ENCODE data around the gene FDX1. TPM values are rescaled to one million over a fixed set of nuclear protein-coding genes. Genes with fewer than 3 reads are reported as not detected.

Gene FDX1
- total and polyA plus RNA-seq, 2 of the 8 experiments (the other 6 are each of a cell fraction or from before 2014, with no cell fraction given): 3.7 to 9.6 TPM

GRCh38 chr11:110422306-110422905 lies 7.3 kb upstream of the FDX1 start:
- FAIRE-seq: no peak
- POLR2A ChIA-PET (ENCODE audit: partially characterized antibody): no interaction called here
- TF ChIP-seq KDM4A (IDR thresholded peaks at IDR 0.05; ENCODE audit: low read depth, low read length, severe bottlenecking) (no peak), HDAC6 (IDR thresholded peaks at IDR 0.05; ENCODE audit: low read depth, low read length) (no peak), CHD1 (IDR thresholded peaks at IDR 0.05; ENCODE audit: low read depth, low read length) (no peak), CBX5 (IDR thresholded peaks at IDR 0.05; ENCODE audit: low read depth, low read length) (no peak), EGR1 (IDR thresholded peaks at IDR 0.05; ENCODE audit: borderline replicate concordance, low read depth, low read length) (no peak), KDM5A (IDR thresholded peaks at IDR 0.05; ENCODE audit: low read length) (no peak), ATF2 (IDR thresholded peaks at IDR 0.05; ENCODE audit: low read length) (no peak), RNF2 (IDR thresholded peaks at IDR 0.05; ENCODE audit: borderline replicate concordance, low read depth, low read length, missing control alignments, poor library complexity, severe bottlenecking) (no peak), CTBP2 (IDR thresholded peaks at IDR 0.05; ENCODE audit: borderline replicate concordance, insufficient read depth, insufficient read length, low read length) (no peak), CHD2 (IDR thresholded peaks at IDR 0.05; ENCODE audit: low read length) (no peak), SIRT6 (IDR thresholded peaks at IDR 0.05; ENCODE audit: low read length) (no peak), YY1 (IDR thresholded peaks at IDR 0.05; ENCODE audit: low read depth, low read length) (no peak)

More at GRCh38 chr11:110422306-110422905, 7.3 kb upstream of the FDX1 start:
- DNase-seq (ENCODE audit: low read depth in 1 of 2, low spot score in 2 of 2): no peak
- Histone ChIP-seq H2BK120ac (replicated peaks; ENCODE audit: low read depth, low read length) (no peak overlapping the region), H3K18ac (ENCODE audit: extremely low read depth, low read length) (no peak overlapping the region), H3K27me3 (replicated peaks in 1 of 4; ENCODE audit: control insufficient read depth in 3 of 4, extremely low read depth in 1 of 4, insufficient read depth in 3 of 4, low read length in 3 of 4) (no peaks in the 10 kb centered on the region), H3K4me2 (ENCODE audit: insufficient read depth in 1 of 2, low read depth in 2 of 2, low read length in 2 of 2) (no peak overlapping the region), H3K23me2 (ENCODE audit: low read depth, low read length) (no peaks in the 10 kb centered on the region), H3K4me1 (replicated peaks in 1 of 4; ENCODE audit: control insufficient read depth in 3 of 4, insufficient read depth in 4 of 4, low read length in 3 of 4) (no peaks in the 10 kb centered on the region), H3K9me3 (ENCODE audit: insufficient read depth in 2 of 2, low read depth in 1 of 2, low read length in 1 of 2) (peaks cover 0 to 3% of the 10 kb centered on the region in 2 experiments; a peak in 3 of 4 replicates), H2BK15ac (ENCODE audit: low read length) (no peak overlapping the region), H2BK20ac (ENCODE audit: low read length) (no peak overlapping the region), H4K91ac (replicated peaks; ENCODE audit: insufficient read length, low read length) (no peak overlapping the region), H3K36me3 (ENCODE audit: control insufficient read depth in 2 of 4, insufficient read depth in 4 of 4, low read length in 3 of 4) (no peaks in the 10 kb centered on the region), H3K4me3 (ENCODE audit: extremely low read depth in 1 of 4, insufficient read depth in 2 of 4, low read depth in 3 of 4, low read length in 4 of 4) (no peak overlapping the region), H2BK12ac (ENCODE audit: low read depth, low read length) (no peak overlapping the region), H4K20me1 (replicated peaks in 1 of 2; ENCODE audit: control insufficient read depth in 1 of 2, insufficient read depth in 2 of 2, low read length in 2 of 2) (no peaks in the 10 kb centered on the region), H3K4ac (replicated peaks; ENCODE audit: insufficient read length, low read depth, low read length) (no peak overlapping the region), H2BK5ac (ENCODE audit: low read depth, low read length) (no peak overlapping the region), H4K8ac (ENCODE audit: extremely low read depth, insufficient read depth, low read length) (no peak overlapping the region), H3K27ac (ENCODE audit: low read depth, low read length) (no peak overlapping the region), H3K79me2 (ENCODE audit: control insufficient read depth in 1 of 2, insufficient read depth in 2 of 2, low read length in 2 of 2) (no peaks in the 10 kb centered on the region), H3K23ac (ENCODE audit: insufficient read length) (no peak overlapping the region), H3K56ac (replicated peaks; ENCODE audit: insufficient read length, low read depth, low read length) (no peak overlapping the region), H3K79me1 (ENCODE audit: low read depth, low read length) (no peaks in the 10 kb centered on the region), H3K9ac (replicated peaks in 1 of 4; ENCODE audit: extremely low read depth in 1 of 4, low read depth in 3 of 4, low read length in 3 of 4) (no peak overlapping the region), H4K5ac (ENCODE audit: insufficient read length, low read depth, low read length) (no peak overlapping the region), H2AFZ (ENCODE audit: low read length) (no peak overlapping the region), H2AK5ac (ENCODE audit: low read depth, low read length) (no peak overlapping the region), H3K14ac (ENCODE audit: insufficient read length) (no peak overlapping the region)
- 94% methylated on average over 2 of the region's 2 CpGs; no CpG with 5 or more reads in 1 of the 2 experiments for WGBS, 2 experiments (ENCODE audit: extremely low coverage in 1 of 2, insufficient coverage in 1 of 2, insufficient read length in 1 of 2, insufficient replicate concordance in 2 of 2, low coverage in 1 of 2, low lambda C conversion rate in 2 of 2, missing lambda C conversion rate in 1 of 2)
- CTCF ChIA-PET (ENCODE audit: partially characterized antibody): interaction anchor here (0.6 to 1.1 kb wide), 3 partner anchors 13 to 528 kb away, joined by 3 to 4 read pairs (median 3); no protein-coding TSS in a partner anchor
